ENCODE results near the gene NDUFS6. TPM values are rescaled to one million over a fixed set of nuclear protein-coding genes. Genes with fewer than 3 reads are reported as not detected.

NDUFS6 gene
- total and polyA plus RNA-seq, 2 of the 8 experiments (the other 6 are each of a cell fraction or from before 2014, with no cell fraction given), result 72.7 to 191 TPM

- TF ChIP-seq CHD7 (IDR thresholded peaks at IDR 0.05; ENCODE audit: insufficient replicate concordance, low read length) (no peak), USF2 (IDR thresholded peaks at IDR 0.05; ENCODE audit: low read length) (no peak), FOSL1 (IDR thresholded peaks at IDR 0.05; ENCODE audit: insufficient read depth, low read depth, low read length) (no peak)
These were observed 46.5 kb upstream of the NDUFS6 start (continued) for GRCh38 chr5:1754531-1755220.
